A673 (cell line): ENCODE results near the gene LYPD3. TPM values are rescaled to one million over a fixed set of nuclear protein-coding genes. Genes with fewer than 3 reads are reported as not detected.

Experiments used
- BruUV-seq: library from RNA; stranded (reverse); fragments of 400-500 nt; replicated peaks from 2 replicates; lab custom pipeline; 2021; lab: Mats Ljungman, UMichigan
- CTCF ChIA-PET: fragments of 300-600 bp; sonication (Branson Sonifier 250); formaldehyde crosslinking; loops from one replicate; lab custom pipeline; 2022; ENCODE audit warnings: antibody characterized with exemption; lab: Charles Lee
- POLR2A ChIA-PET: fragments of 300-600 bp; sonication (Branson Sonifier 250); formaldehyde crosslinking; loops from one replicate; lab custom pipeline; 2022; ENCODE audit warnings: antibody characterized with exemption; ENCODE audit not compliant: low non-redundant PET; lab: Charles Lee
- DNase-seq: peaks from one replicate; pipeline ENCODE4 v3.0.0-alpha.2; 2015; ENCODE audit warnings: low spot score
- H3K27ac ChIP-seq: fragments of 200-600 bp; sonication (generic); 2 replicates; pipeline ENCODE4 v1.5.1; 2016; ENCODE audit warnings: mixed run types, low read depth, mild to moderate bottlenecking, mixed read lengths, antibody characterized with exemption, low read length; ENCODE audit not compliant: poor library complexity, severe bottlenecking
- H3K27me3 ChIP-seq: fragments of 200-600 bp; sonication (generic); replicated peaks from 2 replicates; pipeline ENCODE4 v1.6.1; 2017; ENCODE audit warnings: mixed run types, low read depth, mild to moderate bottlenecking, mixed read lengths, antibody characterized with exemption, low read length; ENCODE audit not compliant: insufficient read depth, poor library complexity
- H3K36me3 ChIP-seq: fragments of 200-600 bp; sonication (generic); 2 replicates; pipeline ENCODE4 v1.6.1; 2016; ENCODE audit warnings: mixed run types, mild to moderate bottlenecking, mixed read lengths, antibody characterized with exemption, low read length; ENCODE audit not compliant: insufficient read depth, poor library complexity, severe bottlenecking
- H3K4me1 ChIP-seq: fragments of 200-600 bp; sonication (generic); 2 replicates; pipeline ENCODE4 v1.6.1; 2017; ENCODE audit warnings: mixed run types, mild to moderate bottlenecking, mixed read lengths, antibody characterized with exemption, low read length; ENCODE audit not compliant: insufficient read depth, poor library complexity, severe bottlenecking
- H3K4me3 ChIP-seq: fragments of 200-600 bp; sonication (generic); 2 replicates; pipeline ENCODE4 v1.5.1; 2016; ENCODE audit warnings: low read depth, mixed run types, mild to moderate bottlenecking, mixed read lengths, low read length; ENCODE audit not compliant: poor library complexity, severe bottlenecking
- H3K9me3 ChIP-seq: fragments of 200-600 bp; sonication (generic); 2 replicates; pipeline ENCODE4 v1.6.1; 2016; ENCODE audit warnings: mixed run types, low read depth, mild to moderate bottlenecking, mixed read lengths, antibody characterized with exemption, low read length; ENCODE audit not compliant: poor library complexity, severe bottlenecking
- CTCF ChIP-seq: fragments of 300-800, 200-600 bp; sonication (generic); conservative IDR thresholded peaks from 2 replicates; pipeline ENCODE4 v1.5.1; 2017; ENCODE audit warnings: low read depth, mild to moderate bottlenecking, antibody characterized with exemption, low read length, moderate library complexity, mixed read lengths
- EZH2 ChIP-seq: fragments of 200-600 bp; sonication (generic); IDR thresholded peaks from 2 replicates; pipeline ENCODE4 v1.6.1; 2017; ENCODE audit warnings: borderline replicate concordance, low read depth, mild to moderate bottlenecking, mixed read lengths, antibody characterized with exemption, low read length; ENCODE audit not compliant: poor library complexity, severe bottlenecking
- intact Hi-C: fragments of 100-400 bp; cut with micrococcal nuclease; formaldehyde crosslinking; loops from one replicate; pipeline ENCODE4 v1.10.0; 2022; ENCODE audit not compliant: unreplicated experiment
- total RNA-seq: library from RNA; stranded (reverse); gene quantifications from 2 replicates; pipeline ENCODE4 v1.2.3, GENCODE V29; 2021

The LYPD3 gene
- total RNA-seq, 1 experiment from 2014 or later: 0.21 TPM

GRCh38 chr19:43430976-43431375 is 34.4 kb downstream of the LYPD3 start:
- CTCF ChIA-PET: interaction anchor here (0.6 to 1.1 kb wide), 2 partner anchors 20 to 88 kb away, joined by 3 to 7 read pairs; no protein-coding TSS in a partner anchor
- no TSS peak for BruUV-seq
- no peaks in the 10 kb centered on the region for H3K27me3 ChIP-seq
- H3K4me1 ChIP-seq: peaks cover 3% of the 10 kb centered on the region
- no peak overlapping the region for H3K4me3 ChIP-seq
- no peak for TF ChIP-seq CTCF
- no peak for TF ChIP-seq EZH2
- no peaks in the 10 kb centered on the region for H3K36me3 ChIP-seq
- POLR2A ChIA-PET: no interaction called here
- no peak overlapping the region for H3K27ac ChIP-seq
- intact Hi-C loops: loop anchor here (5.0 kb wide), 1 partner anchor 86 kb away; no protein-coding TSS in a partner anchor
- DNase-seq: no peak
- no peaks in the 10 kb centered on the region for H3K9me3 ChIP-seq

- CTCF ChIA-PET: interaction anchor here (0.6 kb wide), 1 partner anchor 19 kb away, joined by 3 read pairs; no protein-coding TSS in a partner anchor
- Histone ChIP-seq H3K9me3 (no peaks in the 10 kb centered on the region), H3K4me3 (no peak overlapping the region), H3K4me1 (peaks cover 6% of the 10 kb centered on the region), H3K27ac (no peak overlapping the region), H3K27me3 (no peaks in the 10 kb centered on the region), H3K36me3 (no peaks in the 10 kb centered on the region)
- intact Hi-C loops: loop anchor here (5.0 kb wide), 1 partner anchor 87 kb away; no protein-coding TSS in a partner anchor
- POLR2A ChIA-PET: no interaction called here
- TF ChIP-seq CTCF (0 out of 2 replicates have a peak, but pooled peaks have one; percentile 15), EZH2 (no peak)
- DNase-seq: no peak
- BruUV-seq: no TSS peak
Observed at GRCh38 chr19:43430142-43430710, 35.2 kb downstream of the LYPD3 start.

- ChIA-PET CTCF (interaction anchor here (0.6 kb wide), 1 partner anchor 1361 kb away, joined by 4 read pairs; no protein-coding TSS in a partner anchor), POLR2A (no interaction called here)
- no peak for TF ChIP-seq EZH2
- Histone ChIP-seq H3K9me3 (no peaks in the 10 kb centered on the region), H3K27me3 (no peaks in the 10 kb centered on the region), H3K4me1 (peaks cover 6% of the 10 kb centered on the region), H3K36me3 (no peaks in the 10 kb centered on the region), H3K27ac (no peak overlapping the region), H3K4me3 (no peak overlapping the region)
- intact Hi-C loops: no loop called here
- BruUV-seq: no TSS peak
- no peak for DNase-seq
Observed at GRCh38 chr19:43429395-43429794, 36.0 kb downstream of the LYPD3 start.
